Measurements from ENCODE around the gene SSBP2.
"Not testable (repeated sequence)": the region's sequence is repeated elsewhere in the genome, so short reads cannot be mapped to it uniquely, and the experiment has no call there.

Gene SSBP2

DNA sequence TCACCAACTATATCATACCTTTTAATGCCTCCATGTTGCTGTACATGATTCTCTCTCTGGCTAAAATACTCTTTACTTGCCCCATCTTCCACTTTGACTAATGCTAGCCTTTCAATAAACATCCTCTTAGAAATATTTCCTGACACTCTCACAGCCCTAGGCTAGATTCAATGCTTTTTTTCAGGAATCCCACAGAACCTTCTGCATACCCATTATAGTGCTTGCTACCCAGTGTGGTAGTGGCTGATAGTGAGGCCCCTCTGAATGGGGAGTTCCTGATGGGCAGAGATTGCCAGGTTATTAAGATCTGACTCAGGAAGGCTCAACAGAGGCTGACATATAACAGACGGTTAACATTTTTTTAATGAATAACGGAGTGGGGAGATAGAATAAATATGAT lies 11.6 kb downstream of the SSBP2 start:
- DNase-seq: no peak

GRCh38 chr5:81729276-81729675 lies 21.6 kb downstream of the SSBP2 start:
- DNase-seq: no peak

- no peak for DNase-seq
These were observed 22.6 kb downstream of the SSBP2 start for GRCh38 chr5:81728301-81728700.

- no peak for DNase-seq
These were observed 24.6 kb downstream of the SSBP2 start for GRCh38 chr5:81726297-81726696.

GRCh38 chr5:81724571-81724970 lies 26.3 kb downstream of the SSBP2 start:
- no peak for DNase-seq

GRCh38 chr5:81724108-81724507 lies 26.8 kb downstream of the SSBP2 start:
- no peak for DNase-seq

- no peak for DNase-seq
These were observed 29.8 kb downstream of the SSBP2 start for GRCh38 chr5:81721049-81721448.

- no peak for DNase-seq
These were observed 31.1 kb downstream of the SSBP2 start for GRCh38 chr5:81719743-81720345.

- no peak for DNase-seq
These were observed 32.6 kb downstream of the SSBP2 start for GRCh38 chr5:81718300-81718699.

DNA sequence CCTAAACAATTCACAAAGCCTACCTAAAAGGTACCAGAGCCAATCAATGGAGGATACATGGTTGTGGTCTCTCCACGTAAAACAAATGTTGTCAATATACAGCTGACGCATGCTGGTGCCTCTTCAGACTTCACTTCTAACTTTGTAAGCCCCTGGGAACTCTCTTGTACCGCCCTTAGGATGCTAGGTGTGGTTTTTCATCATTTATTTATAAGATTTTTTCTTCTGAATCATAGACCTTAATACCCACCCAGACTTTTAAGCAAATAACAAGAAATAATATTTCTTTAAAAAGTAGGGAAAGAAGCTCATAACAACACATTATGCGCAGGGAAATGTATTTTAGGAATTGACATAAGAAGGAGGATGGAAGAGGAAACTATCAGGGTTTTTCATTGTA lies 33.0 kb downstream of the SSBP2 start:
- DNase-seq: no peak

DNA sequence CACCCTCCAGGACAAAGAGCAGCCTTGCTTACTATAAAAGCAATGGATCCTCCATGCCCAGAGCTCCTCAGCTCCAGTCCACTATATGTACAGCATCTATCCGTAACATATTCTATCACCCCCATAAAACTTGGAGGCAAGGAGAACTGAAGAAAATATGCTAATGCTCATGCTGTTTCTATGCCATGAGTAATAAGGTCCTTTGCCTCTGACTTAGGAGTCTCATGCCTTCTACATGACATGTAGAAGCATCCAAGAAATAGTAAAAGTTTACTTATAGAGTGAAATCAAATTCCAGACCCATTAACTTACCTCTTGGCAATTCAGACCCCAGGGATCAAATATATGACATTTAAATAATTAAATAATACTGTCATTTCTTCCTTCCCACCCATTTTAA lies 33.7 kb downstream of the SSBP2 start:
- DNase-seq: no peak

GRCh38 chr5:81714076-81714475 lies 36.8 kb downstream of the SSBP2 start:
- not testable (repeated sequence) for DNase-seq

DNA sequence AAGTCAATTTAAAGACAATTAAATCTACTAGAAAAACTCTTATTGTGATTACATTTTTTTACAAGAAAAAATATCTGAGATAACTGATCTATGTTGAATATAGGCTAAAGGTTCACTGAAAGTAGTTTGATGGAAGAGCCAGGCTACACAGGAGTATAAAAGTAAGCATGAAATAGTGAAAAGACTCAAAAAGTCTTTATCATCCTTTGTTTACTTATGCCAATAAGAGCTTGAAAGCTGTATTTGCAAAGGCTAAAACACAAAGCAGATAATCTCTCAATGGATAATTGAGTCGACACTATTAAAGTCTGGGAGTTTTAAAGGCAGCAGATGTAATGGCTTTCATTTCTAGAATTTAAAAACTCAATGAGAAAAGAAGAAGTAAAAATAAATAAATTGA lies 42.0 kb downstream of the SSBP2 start:
- no peak for DNase-seq

DNA sequence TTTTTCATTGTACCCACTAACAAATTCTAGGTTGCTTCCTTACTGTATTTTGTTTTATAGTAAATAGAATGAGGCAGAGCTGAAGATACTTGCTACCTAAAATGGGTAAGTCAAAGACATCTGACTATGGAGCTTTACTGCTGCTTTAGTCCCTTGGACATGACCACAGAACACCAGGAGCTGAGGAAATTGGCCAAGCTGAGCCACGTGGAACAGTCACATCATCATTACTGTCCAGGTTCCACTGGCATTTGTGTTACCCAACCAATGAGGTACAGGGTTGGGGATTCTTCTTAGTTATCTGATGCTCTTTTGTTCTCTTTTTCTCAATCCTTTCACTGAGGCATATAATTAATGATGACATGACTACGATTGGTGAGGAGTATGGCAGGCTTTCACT lies 47.1 kb downstream of the SSBP2 start:
- DNase-seq: no peak

- DNase-seq: no peak
These were observed 50.7 kb downstream of the SSBP2 start for GRCh38 chr5:81700166-81700565.

DNA sequence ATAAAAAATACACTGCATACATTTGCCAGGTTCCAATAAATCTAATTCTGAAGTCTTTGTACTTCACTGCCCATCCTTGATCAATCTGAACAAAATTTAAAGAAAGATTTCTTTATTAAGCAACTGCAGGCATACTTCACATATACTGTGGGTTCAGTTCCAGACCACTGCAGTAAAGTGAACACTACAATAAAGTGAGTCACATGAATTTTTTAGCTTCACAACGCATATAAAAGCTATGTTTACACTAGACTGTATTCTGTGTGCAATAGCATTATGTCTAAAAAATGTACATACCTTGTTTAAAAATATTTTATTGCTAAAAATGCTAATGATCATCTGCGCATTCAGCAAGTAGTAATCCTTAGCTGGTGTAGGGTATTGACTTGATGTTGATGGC lies 52.1 kb downstream of the SSBP2 start:
- DNase-seq: no peak

- no peak for DNase-seq
These were observed 54.2 kb downstream of the SSBP2 start for GRCh38 chr5:81696418-81697397.

GRCh38 chr5:81694726-81695125 lies 56.2 kb downstream of the SSBP2 start:
- no peak for DNase-seq

GRCh38 chr5:81688215-81688614 lies 62.7 kb downstream of the SSBP2 start:
- no peak for DNase-seq

DNA sequence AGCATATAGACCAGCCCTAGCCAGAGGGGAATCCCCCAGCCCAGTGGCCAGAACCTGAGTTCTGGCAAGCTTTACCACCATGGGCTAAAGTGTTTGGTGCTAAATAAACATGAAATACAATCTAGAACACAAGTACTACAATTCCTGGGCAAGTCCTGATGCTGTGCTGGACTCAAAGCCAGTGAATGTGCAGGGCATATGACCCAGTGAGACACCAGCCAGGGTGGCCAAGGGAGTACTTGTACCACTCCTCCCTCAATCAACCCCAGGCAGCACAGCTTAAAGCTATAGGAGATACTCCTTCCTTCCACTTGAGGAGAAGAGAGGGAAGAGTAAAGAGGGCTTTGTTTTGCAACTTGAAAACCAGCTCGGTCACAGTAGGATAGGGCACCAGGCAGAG lies 63.6 kb downstream of the SSBP2 start:
- DNase-seq: no peak

DNA sequence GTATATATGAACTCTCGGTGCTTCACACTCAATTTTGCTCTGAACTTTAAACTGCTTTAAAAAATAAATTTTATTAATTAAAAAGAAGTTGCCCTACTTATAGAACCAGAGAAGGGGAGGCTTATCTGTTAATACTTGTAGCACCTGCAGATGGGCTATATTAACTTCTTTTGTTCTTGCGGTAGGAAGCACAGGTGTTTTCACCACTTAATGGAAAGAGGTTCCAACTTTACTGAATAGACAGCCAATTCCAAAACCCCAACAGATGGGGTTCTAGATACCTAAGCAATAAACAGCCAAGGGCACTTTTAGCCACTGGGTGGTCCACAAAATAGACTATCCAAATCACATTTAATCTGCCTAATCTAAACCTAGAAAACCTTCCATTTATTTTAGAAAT lies 65.4 kb downstream of the SSBP2 start:
- no peak for DNase-seq

DNA sequence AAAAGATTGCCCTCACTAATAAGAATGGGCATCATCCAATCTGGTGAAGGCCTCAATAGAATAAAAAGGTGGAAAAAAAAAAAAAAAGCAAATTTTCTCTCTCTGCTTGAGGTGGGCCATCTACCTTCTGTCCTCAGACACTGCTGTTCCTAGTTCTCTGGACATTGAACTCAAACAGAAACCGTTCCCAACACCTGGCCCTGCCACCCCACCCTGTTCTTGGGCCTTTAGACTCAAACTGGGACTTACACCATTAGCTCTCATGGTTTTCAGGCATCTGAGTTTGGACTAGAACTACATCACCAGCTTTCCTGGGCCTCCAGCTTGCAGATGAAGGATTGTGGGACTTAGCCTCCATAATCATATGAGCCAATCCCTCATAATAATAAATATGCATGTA lies 71.0 kb downstream of the SSBP2 start:
- no peak for DNase-seq

GRCh38 chr5:81675420-81675819 lies 75.5 kb downstream of the SSBP2 start:
- no peak for DNase-seq
